Neutrophil (primary cell): ENCODE results near the gene RAI1.

ENCODE experiments used
- H3K27ac ChIP-seq: fragments of 200-600 bp; sonication (generic); 2 replicates; pipeline ENCODE4 v1.5.1; 2016; ENCODE audit warnings: mild to moderate bottlenecking, moderate library complexity
- H3K27me3 ChIP-seq: fragments of 200-600 bp; sonication (generic); 2 replicates; pipeline ENCODE4 v1.6.0; 2016; ENCODE audit warnings: mild to moderate bottlenecking
- H3K36me3 ChIP-seq: fragments of 200-600 bp; sonication (generic); 2 replicates; pipeline ENCODE4 v1.5.1; 2017
- H3K4me1 ChIP-seq, 2 experiments: fragments of 200-600 bp in 1 of 2; sonication (generic) in 1 of 2; 1 replicate in 1 of 2; 2 replicates in 1 of 2; pipeline versions ENCODE4 v1.5.1 to v1.6.1; 2013 to 2016; ENCODE audit warnings: low read depth in 1 of 2, low read length in 1 of 2, mild to moderate bottlenecking in 1 of 2, moderate library complexity in 1 of 2; ENCODE audit not compliant: control insufficient read depth in 1 of 2, insufficient read depth in 1 of 2
- H3K4me3 ChIP-seq, 2 experiments: fragments of 200-600 bp in 1 of 2; sonication (generic) in 1 of 2; 1 replicate in 1 of 2; 2 replicates in 1 of 2; pipeline ENCODE4 v1.5.1; 2013 to 2016; ENCODE audit warnings: low read depth in 1 of 2, low read length in 1 of 2, mild to moderate bottlenecking in 1 of 2, moderate library complexity in 1 of 2
- H3K9me3 ChIP-seq: fragments of 200-600 bp; sonication (generic); 2 replicates; pipeline ENCODE4 v1.5.1; 2016
- TF ChIP-seq, protein P1 (sequence below): fragments of 200-600 bp; sonication (generic); IDR thresholded peaks from 2 replicates; pipeline ENCODE4 v1.5.1; 2016; ENCODE audit warnings: antibody characterized with exemption

RAI1 gene

DNA sequence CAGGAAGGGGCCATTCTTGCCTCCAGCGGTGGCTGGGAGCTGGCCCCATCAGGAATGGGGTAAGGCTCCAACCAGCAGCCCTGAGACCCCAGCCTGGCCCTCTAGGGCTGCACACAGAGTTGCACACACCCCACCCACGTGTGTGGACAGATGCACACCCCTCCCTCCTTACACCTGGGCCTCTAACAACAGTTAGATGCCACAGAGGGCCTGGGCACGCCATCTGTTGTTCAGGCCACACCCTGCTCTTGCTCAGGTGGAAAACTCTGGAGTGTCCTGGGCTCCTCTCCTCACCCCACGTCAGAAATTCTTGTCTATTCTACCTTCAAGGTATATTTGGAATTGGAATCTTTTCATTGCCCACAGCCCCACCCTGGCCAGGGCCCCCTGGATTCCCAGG lies 13.3 kb upstream of the RAI1 start:
- Histone ChIP-seq H3K27me3 (peaks cover 7% of the 10 kb centered on the region), H3K4me3 (no peak overlapping the region), H3K9me3 (no peaks in the 10 kb centered on the region), H3K27ac (no peak overlapping the region), H3K4me1 (peaks cover 14 to 15% of the 10 kb centered on the region in 2 experiments), H3K36me3 (no peaks in the 10 kb centered on the region)
- TF ChIP-seq, protein P1, sequence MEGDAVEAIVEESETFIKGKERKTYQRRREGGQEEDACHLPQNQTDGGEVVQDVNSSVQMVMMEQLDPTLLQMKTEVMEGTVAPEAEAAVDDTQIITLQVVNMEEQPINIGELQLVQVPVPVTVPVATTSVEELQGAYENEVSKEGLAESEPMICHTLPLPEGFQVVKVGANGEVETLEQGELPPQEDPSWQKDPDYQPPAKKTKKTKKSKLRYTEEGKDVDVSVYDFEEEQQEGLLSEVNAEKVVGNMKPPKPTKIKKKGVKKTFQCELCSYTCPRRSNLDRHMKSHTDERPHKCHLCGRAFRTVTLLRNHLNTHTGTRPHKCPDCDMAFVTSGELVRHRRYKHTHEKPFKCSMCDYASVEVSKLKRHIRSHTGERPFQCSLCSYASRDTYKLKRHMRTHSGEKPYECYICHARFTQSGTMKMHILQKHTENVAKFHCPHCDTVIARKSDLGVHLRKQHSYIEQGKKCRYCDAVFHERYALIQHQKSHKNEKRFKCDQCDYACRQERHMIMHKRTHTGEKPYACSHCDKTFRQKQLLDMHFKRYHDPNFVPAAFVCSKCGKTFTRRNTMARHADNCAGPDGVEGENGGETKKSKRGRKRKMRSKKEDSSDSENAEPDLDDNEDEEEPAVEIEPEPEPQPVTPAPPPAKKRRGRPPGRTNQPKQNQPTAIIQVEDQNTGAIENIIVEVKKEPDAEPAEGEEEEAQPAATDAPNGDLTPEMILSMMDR, result no peak

- H3K4me1 ChIP-seq, result peaks cover 18 to 19% of the 10 kb centered on the region in 2 experiments
- H3K4me3 ChIP-seq, result no peak overlapping the region
- H3K27ac ChIP-seq, result no peak overlapping the region
- no peaks in the 10 kb centered on the region for H3K36me3 ChIP-seq
- peaks cover 5% of the 10 kb centered on the region for H3K27me3 ChIP-seq
- H3K9me3 ChIP-seq, result no peaks in the 10 kb centered on the region
- TF ChIP-seq, protein P1, result no peak
These were observed 12.9 kb upstream of the RAI1 start for GRCh38 chr17:17668358-17668757.

- no peaks in the 10 kb centered on the region for H3K36me3 ChIP-seq
- H3K27ac ChIP-seq, result no peak overlapping the region
- H3K4me1 ChIP-seq, result peaks cover 19 to 23% of the 10 kb centered on the region in 2 experiments
These were observed 12.3 kb upstream of the RAI1 start for GRCh38 chr17:17668775-17669579.

GRCh38 chr17:17669580-17670235 lies 11.6 kb upstream of the RAI1 start:
- H3K27me3 ChIP-seq, result no peaks in the 10 kb centered on the region
- no peaks in the 10 kb centered on the region for H3K9me3 ChIP-seq
- TF ChIP-seq, protein P1, result no peak
- H3K4me3 ChIP-seq, result no peak overlapping the region
- peaks cover 19 to 23% of the 10 kb centered on the region in 2 experiments for H3K4me1 ChIP-seq
- no peak overlapping the region for H3K27ac ChIP-seq
- no peaks in the 10 kb centered on the region for H3K36me3 ChIP-seq

More at GRCh38 chr17:17668775-17669579, 12.3 kb upstream of the RAI1 start:
- no peaks in the 10 kb centered on the region for H3K27me3 ChIP-seq
- H3K4me3 ChIP-seq, result no peak overlapping the region
- no peaks in the 10 kb centered on the region for H3K9me3 ChIP-seq
- TF ChIP-seq, protein P1, result no peak

DNA sequence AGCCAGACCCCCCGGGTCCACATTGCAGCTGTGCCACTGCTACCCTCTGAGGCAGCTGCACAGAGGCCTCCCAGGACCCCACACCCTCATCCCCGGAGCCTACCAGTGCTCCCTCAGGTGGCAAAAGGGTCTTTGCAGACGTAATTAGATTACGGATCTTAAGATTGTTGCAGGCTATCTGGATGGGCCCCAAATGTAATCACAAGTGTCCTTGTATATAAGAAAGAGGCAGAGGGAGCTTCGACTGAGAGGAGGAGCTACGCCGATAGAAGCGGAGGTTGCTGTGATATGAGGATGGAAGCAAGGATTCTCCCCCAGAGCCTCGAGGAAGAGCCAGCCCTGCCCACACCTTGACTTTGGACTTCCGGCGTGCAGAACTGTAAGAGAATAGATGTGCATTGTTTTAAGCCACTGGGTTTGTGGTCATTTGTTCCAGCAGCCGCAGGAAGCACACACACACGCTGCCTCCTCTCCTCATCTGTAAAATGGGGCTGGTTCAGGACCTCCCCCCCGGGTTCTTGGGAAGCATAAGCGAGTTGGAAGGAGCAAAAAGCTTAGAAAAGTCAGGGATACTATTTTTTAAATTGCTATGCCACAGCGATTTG lies 10.5 kb upstream of the RAI1 start:
- H3K4me3 ChIP-seq, result no peak overlapping the region
- TF ChIP-seq, protein P1, result no peak
- H3K27ac ChIP-seq, result no peak overlapping the region
- no peaks in the 10 kb centered on the region for H3K27me3 ChIP-seq
- H3K9me3 ChIP-seq, result no peaks in the 10 kb centered on the region
- H3K36me3 ChIP-seq, result no peaks in the 10 kb centered on the region
- peaks cover 19 to 24% of the 10 kb centered on the region in 2 experiments for H3K4me1 ChIP-seq
